Measurements from ENCODE around the gene TMEM61.

TMEM61 gene

GRCh38 chr1:54995013-54995760 is 14.8 kb downstream of the TMEM61 start:
- FAIRE-seq (no peak), DNase-seq (ENCODE audit: insufficient read length, low spot score) (no peak)
- no peak for TF ChIP-seq POLR2A (IDR thresholded peaks at IDR 0.05; ENCODE audit: low read depth, low read length)

DNA sequence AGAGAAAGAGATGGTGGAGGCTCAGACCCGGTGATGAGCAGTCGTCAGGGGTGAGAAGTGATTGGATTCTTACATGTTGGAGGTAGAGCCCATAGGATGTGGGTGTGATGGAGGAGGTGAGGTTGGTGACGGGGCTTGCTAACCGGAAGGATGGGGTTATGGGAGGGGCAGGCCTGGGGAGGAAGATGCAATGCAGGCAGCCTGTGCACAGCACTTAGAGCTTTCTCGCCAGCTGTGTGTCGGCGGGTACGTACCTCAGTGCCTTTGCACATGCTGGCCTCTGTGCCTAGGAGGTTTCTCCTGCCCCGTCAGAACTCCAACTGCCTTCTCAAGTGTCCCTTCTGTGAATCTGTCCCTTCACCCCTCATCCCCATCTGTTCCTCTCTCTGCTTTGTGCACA is 15.4 kb downstream of the TMEM61 start:
- FAIRE-seq (no peak), DNase-seq (ENCODE audit: insufficient read length, low spot score) (no peak)
- no peak for TF ChIP-seq POLR2A (IDR thresholded peaks at IDR 0.05; ENCODE audit: low read depth, low read length)

- FAIRE-seq (no peak), DNase-seq (ENCODE audit: insufficient read length, low spot score) (peak; percentile 92)
- TF ChIP-seq POLR2A (IDR thresholded peaks at IDR 0.05; ENCODE audit: low read depth, low read length) = no peak
These were observed 16.0 kb downstream of the TMEM61 start for GRCh38 chr1:54996359-54996868.

DNA sequence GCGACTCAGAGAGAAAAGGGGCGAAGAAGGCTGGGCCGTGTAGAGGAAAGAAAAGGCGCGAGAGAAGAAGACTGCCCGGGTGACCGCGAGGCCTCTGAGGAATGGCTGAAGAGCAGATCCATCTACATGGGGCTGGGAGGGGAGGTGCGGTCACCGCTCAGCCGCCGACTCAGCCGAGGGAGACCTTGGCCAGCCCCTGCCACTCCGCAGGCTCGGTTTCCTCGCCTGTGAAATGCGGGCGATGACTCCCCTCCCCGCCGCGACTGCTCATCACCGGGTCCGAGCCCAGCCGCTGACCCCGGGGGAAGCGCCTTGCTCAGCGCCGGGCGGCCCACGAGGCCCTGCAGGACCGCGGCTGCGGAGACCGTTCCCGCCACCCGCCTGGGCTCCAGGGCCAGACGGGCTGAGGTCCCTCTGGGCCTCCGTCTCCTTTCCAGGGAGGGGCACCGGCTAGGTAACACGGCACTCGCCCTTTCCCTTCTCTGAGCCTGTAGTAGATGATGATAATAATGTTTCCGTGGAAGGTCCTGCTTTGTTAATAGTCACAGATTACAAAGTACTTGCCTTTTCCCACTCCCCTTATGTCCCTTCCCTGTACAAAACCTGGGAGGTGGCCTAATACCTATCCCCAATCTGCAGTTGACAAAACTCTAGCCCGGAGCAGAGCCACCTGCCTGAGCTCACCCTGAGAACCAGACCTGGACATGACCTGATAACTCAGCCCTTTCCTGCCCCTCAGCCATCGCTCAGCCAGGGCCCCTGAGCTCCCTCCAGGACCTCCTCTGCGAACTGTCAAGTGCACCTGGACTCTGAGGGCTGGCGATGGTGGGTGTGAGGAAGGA is 16.7 kb downstream of the TMEM61 start:
- FAIRE-seq (no peak), DNase-seq (ENCODE audit: insufficient read length, low spot score) (no peak)
- TF ChIP-seq POLR2A (IDR thresholded peaks at IDR 0.05; ENCODE audit: low read depth, low read length) = no peak

GRCh38 chr1:54997711-54997986 is 17.2 kb downstream of the TMEM61 start:
- TF ChIP-seq POLR2A (IDR thresholded peaks at IDR 0.05; ENCODE audit: low read depth, low read length) = no peak
- DNase-seq (ENCODE audit: insufficient read length, low spot score) (no peak), FAIRE-seq (no peak)

DNA sequence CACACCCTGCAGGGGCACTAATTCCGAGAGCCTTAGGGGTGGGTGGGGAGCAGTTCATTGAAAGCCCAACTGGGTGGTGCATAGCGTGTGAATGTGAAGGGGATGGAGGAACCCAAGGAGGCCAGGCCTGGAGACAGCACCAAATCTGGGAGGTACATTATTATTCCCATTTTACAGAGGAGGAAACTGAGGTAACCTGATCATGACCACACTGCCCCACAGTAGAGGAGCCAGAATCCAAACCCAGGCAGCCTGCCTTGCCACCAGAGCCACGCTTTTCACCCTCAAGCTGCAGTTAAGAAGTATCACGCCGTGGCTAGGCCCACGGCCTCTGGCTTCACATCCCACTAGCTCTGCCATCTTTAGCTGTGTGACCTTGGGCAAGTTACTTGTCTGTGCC is 17.7 kb downstream of the TMEM61 start:
- no peak for TF ChIP-seq POLR2A (IDR thresholded peaks at IDR 0.05; ENCODE audit: low read depth, low read length)
- FAIRE-seq (no peak), DNase-seq (ENCODE audit: insufficient read length, low spot score) (no peak)

DNA sequence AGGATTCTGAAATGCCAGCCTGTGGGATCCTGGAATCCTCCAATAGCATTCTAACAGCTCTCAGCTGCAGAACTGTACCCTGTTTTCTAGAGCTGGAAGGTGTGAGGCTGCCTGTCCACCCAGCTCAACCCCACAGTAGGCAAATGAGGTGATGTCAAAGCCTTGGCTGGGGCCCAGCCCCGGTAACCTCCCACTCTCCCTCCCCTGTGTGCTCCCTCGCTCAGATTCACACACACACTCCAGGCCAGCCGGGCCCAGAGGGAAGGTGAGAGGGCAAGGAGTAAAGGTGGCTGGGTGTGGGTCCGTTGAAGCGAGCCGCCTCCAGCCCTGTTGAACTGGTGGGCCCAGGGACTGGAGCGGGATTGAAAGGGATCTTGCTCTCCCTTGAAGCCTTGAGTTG is 18.2 kb downstream of the TMEM61 start, which contains the start of gene BSND:
Gene BSND, plus strand, starts transcription at position 257 of the 400 bp plus-strand sequence. CDS start 254 bp downstream, outside the sequence.
- no peak for FAIRE-seq
- no peak for TF ChIP-seq POLR2A (IDR thresholded peaks at IDR 0.05; ENCODE audit: low read depth, low read length)
- no peak for DNase-seq (ENCODE audit: insufficient read length, low spot score)

DNA sequence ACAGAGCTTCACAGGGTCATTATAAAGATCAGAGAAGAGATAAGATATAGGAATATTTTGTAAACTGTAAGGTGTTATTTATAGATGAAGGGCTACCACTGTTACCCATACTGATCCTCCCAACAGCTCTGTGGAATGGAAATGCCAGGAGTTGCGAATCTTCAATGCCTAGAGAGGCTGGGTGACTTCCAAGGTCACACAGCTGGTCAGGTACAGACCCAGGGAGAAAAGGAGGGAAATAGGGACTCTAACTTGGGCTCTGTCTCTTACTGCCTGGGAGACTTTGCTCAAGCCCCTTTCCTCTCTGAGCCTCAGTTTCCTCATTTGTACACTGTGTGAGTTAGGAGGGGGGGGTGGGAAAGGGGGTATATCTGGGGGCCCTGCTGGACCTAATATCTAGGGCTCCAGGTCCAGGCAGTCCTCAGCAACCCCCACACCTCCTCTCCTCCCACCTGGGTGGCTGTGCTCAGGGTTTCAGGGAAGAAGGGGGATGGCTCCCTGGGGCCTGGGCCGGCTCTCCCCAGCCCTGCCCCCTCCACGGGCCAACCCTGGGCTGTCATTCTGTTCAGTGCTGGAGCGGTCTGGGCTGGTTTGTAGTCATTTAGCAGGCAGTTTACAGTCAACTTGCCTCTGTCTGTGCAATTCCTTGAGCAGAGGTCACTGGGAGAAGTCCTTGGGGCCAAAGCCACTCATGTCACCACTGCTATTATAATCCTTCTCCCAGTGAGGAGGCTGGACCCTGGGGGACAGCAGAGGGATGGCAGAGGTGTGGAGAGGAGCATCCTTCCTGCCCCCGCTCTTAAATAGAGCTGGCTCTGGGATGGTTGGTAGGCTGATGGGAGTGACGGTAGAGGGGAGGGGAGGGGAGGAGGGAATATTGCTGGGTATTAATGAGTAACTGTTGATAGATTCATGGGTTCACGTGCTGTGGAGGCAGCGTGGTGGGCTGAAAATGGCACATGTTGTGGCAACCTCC is 20.0 kb downstream of the TMEM61 start:
- FAIRE-seq (no peak), DNase-seq (ENCODE audit: insufficient read length, low spot score) (no peak)

DNA sequence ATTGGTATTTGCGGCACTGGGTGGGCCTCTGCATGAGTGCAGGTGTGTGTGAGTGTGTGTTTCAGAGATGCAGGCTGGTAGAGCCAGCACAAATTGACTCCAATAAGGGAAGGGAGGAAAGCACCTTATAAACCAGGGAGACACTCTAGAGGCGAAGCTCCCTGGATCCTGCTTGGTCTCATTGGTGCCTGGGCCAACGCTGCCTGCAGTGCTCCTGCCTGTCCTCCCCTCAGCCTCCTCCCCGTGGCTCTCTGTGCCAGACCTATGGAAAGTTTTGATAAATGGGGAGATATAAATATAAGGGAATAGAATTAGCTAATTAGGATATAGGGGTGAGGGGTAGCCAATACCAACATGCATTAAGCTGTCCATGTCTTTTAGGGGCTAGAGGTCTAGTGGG is 20.9 kb downstream of the TMEM61 start:
- no peak for TF ChIP-seq POLR2A (IDR thresholded peaks at IDR 0.05; ENCODE audit: low read depth, low read length)
- FAIRE-seq (no peak), DNase-seq (ENCODE audit: insufficient read length, low spot score) (no peak)

More for the DNA sequence above, 20.0 kb downstream of the TMEM61 start:
- TF ChIP-seq POLR2A (IDR thresholded peaks at IDR 0.05; ENCODE audit: low read depth, low read length) = no peak

DNA sequence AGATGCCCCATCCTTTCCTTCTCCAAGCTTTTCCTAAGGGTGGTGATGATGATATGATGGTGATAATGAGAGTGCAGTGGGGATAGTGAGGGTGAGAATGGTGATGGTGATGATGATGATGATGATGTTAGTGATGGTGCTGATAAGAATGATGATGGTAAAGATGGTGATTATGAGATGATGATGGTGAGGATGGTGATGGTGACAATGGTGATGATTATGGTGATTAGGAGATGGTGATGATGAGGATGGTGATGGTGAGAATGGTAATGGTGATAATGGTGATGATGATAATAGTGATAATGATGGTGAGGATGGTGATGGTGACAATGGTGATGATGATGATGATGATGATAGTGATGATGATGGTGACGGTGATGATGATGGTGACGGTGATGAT is 22.3 kb downstream of the TMEM61 start:
- no peak for TF ChIP-seq POLR2A (IDR thresholded peaks at IDR 0.05; ENCODE audit: low read depth, low read length)
- DNase-seq (ENCODE audit: insufficient read length, low spot score) = no peak
- FAIRE-seq = no peak

GRCh38 chr1:55005351-55006140 is 25.1 kb downstream of the TMEM61 start:
- TF ChIP-seq POLR2A (IDR thresholded peaks at IDR 0.05; ENCODE audit: low read depth, low read length) = no peak
- no peak for FAIRE-seq

GRCh38 chr1:55006931-55007330 is 26.5 kb downstream of the TMEM61 start:
- DNase-seq (ENCODE audit: insufficient read length, low spot score) = no peak
- no peak for FAIRE-seq

More at GRCh38 chr1:55005351-55006140, 25.1 kb downstream of the TMEM61 start:
- no peak for DNase-seq (ENCODE audit: insufficient read length, low spot score)

GRCh38 chr1:55007625-55008024 is 27.2 kb downstream of the TMEM61 start:
- no peak for TF ChIP-seq POLR2A (IDR thresholded peaks at IDR 0.05; ENCODE audit: low read depth, low read length)
- FAIRE-seq (peak; percentile 61), DNase-seq (ENCODE audit: insufficient read length, low spot score) (peak; percentile 73)

More at GRCh38 chr1:55006931-55007330, 26.5 kb downstream of the TMEM61 start:
- TF ChIP-seq POLR2A (IDR thresholded peaks at IDR 0.05; ENCODE audit: low read depth, low read length) = no peak

Data from H54 (cell line).